ENCODE data around the gene CADM1.

- TF ChIP-seq POLR2A (IDR thresholded peaks at IDR 0.05) (no peak), CTCF (IDR thresholded peaks at IDR 0.05) (no peak), EP300 (IDR thresholded peaks at IDR 0.05) (no peak)
These were observed 83.7 kb downstream of the CADM1 start for GRCh38 chr11:115420505-115420904.
